ENCODE data around the gene WIF1. TPM values are rescaled to one million over a fixed set of nuclear protein-coding genes. Genes with fewer than 3 reads are reported as not detected.

Gene WIF1
- total RNA-seq, 1 donor from 2014 or later = 0.22 TPM

GRCh38 chr12:65093606-65094005 lies 27.5 kb downstream of the WIF1 start:
- no peak for DNase-seq (ENCODE audit: low spot score, unreplicated experiment)
- Mint-ChIP-seq H3K4me1 (ENCODE audit: low read depth) (no peaks in the 10 kb centered on the region), H3K27me3 (no peaks in the 10 kb centered on the region), H3K36me3 (ENCODE audit: insufficient read depth) (no peaks in the 10 kb centered on the region), H3K9me3 (ENCODE audit: low read depth) (no peaks in the 10 kb centered on the region), H3K4me3 (ENCODE audit: low read depth) (no peak overlapping the region), H3K27ac (no peak overlapping the region)
- no peak for TF ChIP-seq CTCF (IDR thresholded peaks at IDR 0.05; ENCODE audit: unreplicated experiment)

GRCh38 chr12:65090461-65090860 lies 30.6 kb downstream of the WIF1 start:
- no peak for DNase-seq (ENCODE audit: low spot score, unreplicated experiment)
- Mint-ChIP-seq H3K27me3 (no peaks in the 10 kb centered on the region), H3K9me3 (ENCODE audit: low read depth) (no peaks in the 10 kb centered on the region), H3K27ac (no peak overlapping the region), H3K4me3 (ENCODE audit: low read depth) (no peak overlapping the region), H3K4me1 (ENCODE audit: low read depth) (no peaks in the 10 kb centered on the region), H3K36me3 (ENCODE audit: insufficient read depth) (no peaks in the 10 kb centered on the region)
- no peak for TF ChIP-seq CTCF (IDR thresholded peaks at IDR 0.05; ENCODE audit: unreplicated experiment)

- H3K27ac Mint-ChIP-seq = no peak overlapping the region
- no peak for TF ChIP-seq CTCF (IDR thresholded peaks at IDR 0.05; ENCODE audit: unreplicated experiment)
- DNase-seq (ENCODE audit: low spot score, unreplicated experiment) = no peak
- no peak overlapping the region for H3K4me3 Mint-ChIP-seq (ENCODE audit: low read depth)
- H3K4me1 Mint-ChIP-seq (ENCODE audit: low read depth) = peaks cover 10% of the 10 kb centered on the region
- H3K27me3 Mint-ChIP-seq = peaks cover 5% of the 10 kb centered on the region
- H3K9me3 Mint-ChIP-seq (ENCODE audit: low read depth) = no peaks in the 10 kb centered on the region
- no peaks in the 10 kb centered on the region for H3K36me3 Mint-ChIP-seq (ENCODE audit: insufficient read depth)
Measured at GRCh38 chr12:65086236-65086635, 34.9 kb downstream of the WIF1 start.

GRCh38 chr12:65084579-65084978 lies 36.5 kb downstream of the WIF1 start:
- H3K27me3 Mint-ChIP-seq = peaks cover 5% of the 10 kb centered on the region
- H3K36me3 Mint-ChIP-seq (ENCODE audit: insufficient read depth) = no peaks in the 10 kb centered on the region
- no peaks in the 10 kb centered on the region for H3K9me3 Mint-ChIP-seq (ENCODE audit: low read depth)
- H3K4me1 Mint-ChIP-seq (ENCODE audit: low read depth) = peaks cover 12% of the 10 kb centered on the region
- TF ChIP-seq CTCF (IDR thresholded peaks at IDR 0.05; ENCODE audit: unreplicated experiment) = no peak
- no peak overlapping the region for H3K4me3 Mint-ChIP-seq (ENCODE audit: low read depth)
- DNase-seq (ENCODE audit: low spot score, unreplicated experiment) = no peak
- no peak overlapping the region for H3K27ac Mint-ChIP-seq

- TF ChIP-seq CTCF (IDR thresholded peaks at IDR 0.05; ENCODE audit: unreplicated experiment) = no peak
- no peak overlapping the region for H3K27ac Mint-ChIP-seq
- peaks cover 12% of the 10 kb centered on the region for H3K4me1 Mint-ChIP-seq (ENCODE audit: low read depth)
Measured at GRCh38 chr12:65083581-65083980, 37.5 kb downstream of the WIF1 start.

More at GRCh38 chr12:65083581-65083980, 37.5 kb downstream of the WIF1 start:
- Mint-ChIP-seq H3K4me3 (ENCODE audit: low read depth) (no peak overlapping the region), H3K36me3 (ENCODE audit: insufficient read depth) (no peaks in the 10 kb centered on the region), H3K9me3 (ENCODE audit: low read depth) (no peaks in the 10 kb centered on the region), H3K27me3 (peaks cover 5% of the 10 kb centered on the region)
- DNase-seq (ENCODE audit: low spot score, unreplicated experiment) = no peak

Measured in progenitor cell of endocrine pancreas (in vitro differentiated cells).